Testis (tissue), 2 donors: ENCODE results near the gene ADAMTS10.

Experiments
- CTCF ChIP-seq, 3 experiments: fragments of 450-650 bp in 2 of 3; fragments of 200-600 bp in 1 of 3; sonication (generic) in 1 of 3; IDR thresholded peaks; one replicate each; pipeline ENCODE4 v1.5.1; 2016 to 2019; ENCODE audit warnings: antibody characterized with exemption in 3 of 3, mild to moderate bottlenecking in 2 of 3, moderate library complexity in 1 of 3
- POLR2A ChIP-seq: fragments of 450-650 bp; IDR thresholded peaks from one replicate; pipeline ENCODE4 v1.6.1; 2017; ENCODE audit warnings: antibody characterized with exemption, mild to moderate bottlenecking, moderate library complexity

- TF ChIP-seq POLR2A (no peak), CTCF (IDR thresholded peaks at IDR 0.05) (no peak)
Measured at GRCh38 chr19:8638078-8638619, 27.6 kb upstream of the ADAMTS10 start.
